ENCODE measurements around the gene GON7.
"Not testable (repeated sequence)": the region's sequence is repeated elsewhere in the genome, so short reads cannot be mapped to it uniquely, and the experiment has no call there.

Gene GON7

DNA sequence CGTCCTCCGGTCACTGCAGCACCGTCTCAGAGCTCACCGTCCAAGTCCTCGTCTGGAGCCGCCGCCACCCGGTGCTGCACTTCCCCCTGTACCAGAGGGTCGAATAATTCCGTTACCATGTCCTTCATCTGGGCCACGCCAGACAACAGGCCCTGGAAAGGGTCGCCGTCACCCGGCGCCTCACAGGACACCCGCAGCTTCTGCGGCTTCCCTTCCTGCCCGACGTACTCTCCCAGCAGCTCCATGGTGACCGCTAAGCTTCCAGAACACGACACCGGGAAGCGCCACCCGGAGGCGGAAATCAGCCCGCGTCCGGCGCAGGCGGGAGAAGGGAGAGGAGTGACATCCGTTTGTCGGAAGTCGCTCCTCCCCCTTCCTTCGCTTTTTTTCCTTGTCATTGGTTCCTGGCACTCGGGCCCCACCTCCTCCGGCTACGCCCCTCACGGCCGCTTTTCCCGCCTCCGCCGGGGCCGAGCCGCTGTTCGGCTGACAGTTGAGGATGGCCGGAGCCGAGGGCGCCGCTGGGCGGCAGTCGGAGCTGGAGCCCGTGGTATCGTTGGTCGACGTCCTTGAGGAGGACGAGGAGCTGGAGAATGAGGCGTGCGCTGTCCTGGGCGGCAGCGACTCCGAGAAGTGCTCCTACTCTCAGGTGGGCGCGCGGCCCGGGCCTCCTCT is at the start of gene GON7, which contains the start of gene UBR7:
Gene GON7, minus strand, starts transcription at position 273 of the 675 bp plus-strand sequence. Its CDS starts 28 bp downstream, at position 245.
Gene UBR7, plus strand, starts transcription at position 464 of the 675 bp plus-strand sequence. Its CDS starts 36 bp downstream, at position 500.
- DNase-seq (ENCODE audit: low read depth, low spot score), result peak; percentile 85

GRCh38 chr14:93249128-93249831 is 42.4 kb upstream of the GON7 start:
- DNase-seq (ENCODE audit: low read depth, low spot score), result no peak

- DNase-seq (ENCODE audit: low read depth, low spot score), result no peak
Observed at GRCh38 chr14:93246534-93246933, 39.7 kb upstream of the GON7 start.

- no peak for DNase-seq (ENCODE audit: low read depth, low spot score)
Observed at GRCh38 chr14:93245764-93246420, 39.0 kb upstream of the GON7 start.

- no peak for DNase-seq (ENCODE audit: low read depth, low spot score)
Observed at GRCh38 chr14:93240678-93241000, 33.8 kb upstream of the GON7 start.

GRCh38 chr14:93239869-93240677 is 33.2 kb upstream of the GON7 start:
- no peak for DNase-seq (ENCODE audit: low read depth, low spot score)

DNA sequence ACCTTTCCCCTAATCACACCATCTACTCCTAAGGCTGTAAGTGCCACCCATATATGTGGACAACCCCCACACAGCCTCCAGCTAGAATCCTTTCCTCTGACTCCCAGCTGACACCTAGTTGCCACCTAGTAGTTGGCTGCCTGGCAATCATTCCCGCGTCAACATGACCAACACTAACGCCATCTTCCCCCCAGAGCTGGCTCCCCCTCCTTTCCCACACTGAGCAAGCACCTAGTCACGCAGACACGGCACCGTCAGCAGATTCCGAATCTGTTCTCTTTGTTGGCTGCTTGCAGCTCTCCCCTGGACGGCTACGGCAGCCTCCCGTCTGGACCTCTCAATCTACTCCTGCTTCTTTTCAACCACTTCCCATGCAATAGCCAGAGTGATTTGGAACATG is 27.9 kb upstream of the GON7 start:
- DNase-seq (ENCODE audit: low read depth, low spot score), result no peak

DNA sequence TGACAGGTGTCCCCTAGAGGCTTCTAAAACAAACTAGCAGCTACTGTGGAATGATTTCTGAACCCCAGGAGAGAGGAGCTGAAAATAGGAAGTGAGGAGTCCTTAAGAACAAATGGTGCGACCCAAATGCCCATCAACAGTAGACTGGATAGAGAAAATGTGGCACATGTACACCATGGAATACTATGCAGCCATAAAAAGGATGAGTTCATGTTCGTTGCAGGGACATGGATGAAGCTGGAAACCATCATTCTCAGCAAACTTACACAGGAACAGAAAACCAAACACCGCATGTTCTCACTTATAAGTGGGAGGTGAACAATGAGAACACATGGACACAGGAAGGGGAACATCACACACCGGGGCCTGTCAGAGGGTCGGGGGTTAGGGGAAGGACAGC is 26.2 kb upstream of the GON7 start:
- DNase-seq (ENCODE audit: low read depth, low spot score), result not testable (repeated sequence)

DNA sequence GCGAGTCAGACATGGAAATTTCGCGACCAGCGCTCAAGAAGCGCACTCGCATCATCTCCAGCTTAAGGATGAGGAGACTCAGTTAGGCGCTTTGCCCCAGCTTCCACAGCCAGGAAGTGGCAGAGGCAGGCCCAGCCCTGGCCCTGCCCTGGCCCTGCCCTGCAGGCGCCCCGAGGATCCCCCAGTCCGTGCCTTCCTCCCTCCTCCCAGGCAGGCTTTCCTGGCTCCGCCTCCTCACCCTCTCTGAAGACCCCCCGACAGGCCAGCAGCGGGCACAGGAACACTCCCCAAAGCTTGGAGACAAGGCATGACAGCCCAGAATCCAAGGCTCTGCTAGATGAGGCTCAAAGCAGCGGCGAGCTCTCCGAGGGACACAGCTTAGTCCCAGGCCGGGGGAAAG is 25.3 kb upstream of the GON7 start:
- no peak for DNase-seq (ENCODE audit: low read depth, low spot score)

DNA sequence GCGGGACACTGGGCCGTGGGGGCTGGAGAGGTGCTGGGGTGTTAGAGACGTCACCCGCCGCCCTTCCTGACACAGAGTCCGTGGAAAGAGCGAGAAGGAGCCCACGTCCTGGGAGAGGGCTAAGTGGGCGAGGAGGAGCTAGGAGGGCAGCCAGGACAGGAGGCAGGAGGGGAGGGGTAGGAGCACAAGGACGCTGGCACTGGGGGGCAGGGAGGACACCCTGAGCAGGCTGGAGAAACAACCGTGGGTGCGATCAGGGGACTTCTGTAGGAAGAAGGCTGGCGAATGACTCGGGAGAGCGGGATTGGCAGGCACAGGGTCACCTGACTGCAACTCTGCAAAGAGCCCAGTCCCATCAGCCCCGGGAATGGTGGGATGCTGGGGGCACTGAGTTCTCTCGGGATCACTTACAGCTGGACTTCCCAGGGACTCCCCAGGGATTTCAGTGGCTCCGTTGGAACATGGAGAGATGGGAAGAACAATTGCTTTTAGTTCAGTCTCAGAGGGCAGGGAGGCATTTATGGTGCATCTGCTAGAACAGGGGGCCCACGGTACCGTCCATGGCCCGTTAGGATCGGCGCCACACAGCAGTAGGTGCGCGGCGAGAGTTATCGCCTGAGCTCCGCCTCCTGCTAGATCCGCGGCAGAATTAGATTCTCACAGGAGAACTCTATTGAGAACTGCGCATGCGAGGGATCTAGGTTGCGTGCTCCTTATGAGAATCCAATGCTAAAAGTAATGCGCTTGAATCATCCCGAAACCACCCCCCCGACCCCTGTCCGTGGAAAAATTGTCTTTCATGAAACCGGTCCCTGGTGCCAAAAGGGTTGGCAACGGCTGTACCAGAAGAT is 24.5 kb upstream of the GON7 start:
- DNase-seq (ENCODE audit: low read depth, low spot score), result no peak

- no peak for DNase-seq (ENCODE audit: low read depth, low spot score)
Observed at GRCh38 chr14:93230539-93230938, 23.7 kb upstream of the GON7 start.

GRCh38 chr14:93228550-93228949 is 21.7 kb upstream of the GON7 start:
- DNase-seq (ENCODE audit: low read depth, low spot score), result no peak

DNA sequence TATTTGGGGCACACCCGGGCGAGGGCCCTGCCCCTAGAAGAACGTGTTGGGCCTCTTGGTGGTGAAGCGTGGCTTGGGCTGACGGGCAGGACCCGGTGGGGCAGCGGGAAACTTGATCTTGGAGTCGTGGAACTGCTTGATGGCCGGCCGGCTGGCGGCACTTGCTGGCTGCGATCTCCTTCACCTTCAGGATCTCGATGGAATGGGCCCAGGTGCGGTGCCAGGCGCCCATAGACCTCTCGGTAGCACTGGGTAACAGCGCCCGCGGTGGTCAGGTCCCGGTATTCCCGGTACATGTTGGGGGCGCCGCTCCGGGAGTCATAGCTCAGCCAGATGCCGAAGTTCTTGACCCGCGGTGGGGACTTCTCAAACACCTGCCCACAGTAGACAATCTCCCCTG is 16.7 kb upstream of the GON7 start:
- DNase-seq (ENCODE audit: low read depth, low spot score), result no peak

DNA sequence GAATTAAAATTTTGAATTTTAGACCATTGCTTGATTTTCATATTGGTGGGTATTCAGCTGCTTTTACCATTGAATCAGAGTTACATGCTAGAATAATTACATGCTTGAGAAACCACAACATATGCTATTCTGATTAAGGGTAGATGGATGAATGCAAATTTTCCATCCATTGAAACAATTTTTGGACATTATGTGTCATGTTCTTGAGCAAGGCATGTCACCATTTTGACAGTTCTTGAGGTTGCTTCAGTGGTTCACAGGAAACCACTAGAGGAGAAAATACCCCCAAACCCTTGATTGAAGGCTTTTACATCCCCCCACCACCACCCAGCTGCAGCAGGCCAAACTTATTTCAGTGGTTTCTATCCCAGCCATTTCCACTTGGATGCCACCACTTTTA is 13.6 kb upstream of the GON7 start:
- no peak for DNase-seq (ENCODE audit: low read depth, low spot score)

DNA sequence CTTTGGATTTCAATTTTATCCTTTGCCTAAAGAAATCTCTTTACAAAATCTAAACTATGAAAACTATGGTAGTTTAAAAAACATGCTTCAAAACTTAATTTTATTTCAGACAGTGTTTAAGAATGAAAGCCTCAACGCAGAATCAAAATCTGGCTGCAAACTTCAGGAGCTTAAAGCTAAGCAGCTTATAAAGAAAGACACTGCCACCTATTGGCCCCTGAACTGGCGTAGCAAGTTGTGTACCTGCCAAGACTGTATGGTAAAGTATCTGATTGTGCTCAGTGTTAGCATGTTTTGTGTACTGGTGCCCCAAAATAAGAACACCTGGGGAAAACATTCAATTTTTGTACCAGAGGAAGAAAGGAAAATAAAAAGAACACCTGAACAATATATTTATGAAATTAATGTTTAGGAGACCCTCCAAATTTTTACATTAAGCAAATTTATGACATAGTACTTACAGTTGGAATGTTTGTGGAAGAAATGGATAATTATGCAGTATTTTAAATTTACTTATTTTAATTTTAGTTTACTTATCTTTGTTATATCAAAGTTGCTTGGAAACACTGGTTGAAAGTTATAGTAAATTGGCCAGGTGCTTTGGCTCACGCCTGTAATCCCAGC is 12.3 kb upstream of the GON7 start:
- DNase-seq (ENCODE audit: low read depth, low spot score), result no peak

DNA sequence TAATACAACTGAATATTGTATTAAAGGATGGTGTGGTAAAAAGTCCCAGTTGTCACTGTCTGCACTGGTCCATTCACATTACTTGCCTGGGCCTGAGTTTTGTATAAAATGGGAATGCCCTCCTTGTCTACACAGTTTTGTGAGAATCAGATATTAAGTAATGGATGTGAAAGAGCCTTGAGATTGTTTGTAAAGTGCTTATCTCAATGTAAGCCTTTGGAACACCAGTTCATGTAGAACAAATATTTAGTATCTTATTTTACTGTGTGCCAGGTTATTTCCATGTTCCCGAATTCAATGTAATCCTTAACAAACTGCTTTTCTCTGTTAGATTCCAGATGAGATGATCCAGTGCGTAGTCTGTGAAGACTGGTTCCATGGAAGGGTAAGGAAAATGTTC is 7.7 kb upstream of the GON7 start:
- DNase-seq (ENCODE audit: low read depth, low spot score), result no peak

GRCh38 chr14:93212432-93212831 is 5.6 kb upstream of the GON7 start:
- DNase-seq (ENCODE audit: low read depth, low spot score), result no peak

DNA sequence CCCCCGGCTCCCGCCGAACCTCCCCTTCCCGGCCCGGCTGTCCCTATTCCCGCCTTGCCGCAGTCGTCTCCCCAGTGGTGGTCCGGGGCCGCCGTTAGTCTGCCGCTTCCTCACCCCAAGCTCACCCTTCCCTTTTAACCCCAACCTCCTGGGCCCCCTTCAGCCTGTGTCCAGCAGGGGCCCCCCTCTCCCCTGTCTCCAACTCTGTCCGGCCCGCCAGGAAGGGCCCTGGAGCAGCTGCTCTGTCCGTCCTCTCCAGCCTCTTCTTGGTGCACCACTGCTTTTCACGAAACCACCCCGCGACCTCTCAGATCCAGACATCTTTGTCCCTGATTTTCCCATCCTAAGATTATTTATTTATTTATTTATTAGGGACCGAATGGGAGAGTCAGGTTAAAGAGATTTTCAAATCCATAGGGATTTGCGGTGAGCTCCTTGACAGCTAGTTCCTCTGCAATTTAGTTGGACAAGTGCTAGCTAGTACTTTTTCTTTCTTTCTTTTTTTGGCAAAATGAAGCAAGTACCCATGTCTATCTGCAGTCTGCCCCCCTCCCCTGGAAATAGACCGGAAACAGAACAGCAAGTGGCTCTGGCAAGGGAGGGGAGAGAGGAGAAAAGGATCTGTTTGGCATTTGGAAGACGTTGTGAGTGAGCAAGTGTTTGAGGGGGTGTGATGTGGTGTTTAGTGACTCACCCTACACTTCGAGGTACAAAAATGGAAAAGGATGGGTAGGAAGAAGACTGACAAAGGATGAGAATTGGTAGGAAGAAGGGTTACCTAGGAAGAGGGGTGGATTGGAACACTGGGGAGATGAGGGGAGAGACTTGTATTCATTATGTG is 823 bp upstream of the GON7 start:
- no peak for DNase-seq (ENCODE audit: low read depth, low spot score)

DNA sequence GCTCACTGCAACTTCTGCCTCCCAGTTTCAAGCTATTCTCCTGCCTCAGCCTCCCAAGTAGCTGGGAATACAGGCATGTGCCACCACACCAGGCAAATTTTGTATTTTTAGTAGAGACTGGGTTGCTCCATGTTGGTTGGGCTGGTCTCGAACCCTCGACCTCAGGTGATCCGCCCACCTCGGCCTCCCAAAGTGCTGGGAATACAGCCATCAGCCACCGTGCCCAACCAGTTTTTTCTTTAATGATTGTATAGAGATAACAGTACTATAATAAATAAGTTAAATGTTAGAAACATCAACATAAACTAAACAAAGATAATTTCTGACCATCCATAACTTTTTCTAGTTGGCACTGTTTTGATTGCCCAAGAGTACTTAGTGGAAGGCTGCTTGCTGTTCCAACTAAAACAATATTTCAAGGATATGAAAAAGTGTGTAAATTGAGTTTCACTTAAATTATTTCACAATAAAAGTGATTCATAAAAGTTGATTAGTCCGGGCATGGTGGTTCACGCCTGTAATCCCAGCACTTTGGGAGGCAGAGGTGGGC is 5.6 kb downstream of the GON7 start:
- no peak for DNase-seq (ENCODE audit: low read depth, low spot score)
